NCI-H69 (cell line): ENCODE data around the gene SRMS.

Experiments used
- DNase-seq: peaks from one replicate; lab custom pipeline; 2025; lab: John Stamatoyannopoulos, UW

Gene SRMS

DNA sequence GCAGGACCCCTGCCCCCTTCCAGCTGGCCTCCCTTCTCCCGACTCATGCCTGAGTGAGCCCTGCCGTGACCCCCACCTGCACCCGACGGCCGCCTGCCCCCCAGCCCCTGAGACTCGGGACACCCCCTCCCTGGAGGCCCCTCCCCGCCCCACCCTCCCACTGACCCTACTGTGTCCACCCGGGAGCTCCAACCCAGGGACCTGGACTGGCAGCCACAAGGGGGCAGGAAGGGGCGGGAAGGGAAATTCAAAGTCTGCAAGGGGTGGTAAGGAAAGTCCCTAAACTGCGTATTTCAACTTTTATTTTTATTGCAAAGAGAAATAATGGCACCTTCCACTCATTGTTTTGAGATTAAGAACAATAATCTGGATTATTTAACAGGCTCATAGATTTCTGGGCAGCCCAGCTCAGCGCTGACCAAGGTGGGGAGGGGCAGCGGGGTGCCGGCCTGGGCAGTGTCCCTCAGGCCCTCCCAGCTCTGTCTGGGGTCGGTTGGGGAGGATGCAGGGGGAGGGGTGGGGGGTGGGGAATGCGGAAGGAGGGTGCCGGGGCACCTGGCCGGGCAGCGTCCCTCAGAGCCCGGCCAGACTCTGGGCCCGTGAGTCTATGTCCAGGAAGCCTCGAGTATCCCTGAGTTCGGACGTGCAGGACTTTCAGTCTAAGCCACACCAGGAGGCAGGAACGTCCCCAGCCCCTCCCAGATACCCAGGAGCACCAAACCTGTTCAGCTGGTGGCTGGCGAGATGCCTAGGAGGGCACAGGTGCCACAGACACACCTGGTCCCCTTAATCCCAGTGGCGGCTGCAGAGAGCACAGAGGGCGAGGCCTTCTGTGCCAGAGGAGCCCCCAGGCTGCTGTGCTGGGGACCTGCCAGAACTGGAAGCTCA lies 9.1 kb downstream of the SRMS start:
- DNase-seq, result peak; percentile 82

- peak; percentile 87 for DNase-seq
Measured at GRCh38 chr20:63537525-63538203, 9.9 kb downstream of the SRMS start.

DNA sequence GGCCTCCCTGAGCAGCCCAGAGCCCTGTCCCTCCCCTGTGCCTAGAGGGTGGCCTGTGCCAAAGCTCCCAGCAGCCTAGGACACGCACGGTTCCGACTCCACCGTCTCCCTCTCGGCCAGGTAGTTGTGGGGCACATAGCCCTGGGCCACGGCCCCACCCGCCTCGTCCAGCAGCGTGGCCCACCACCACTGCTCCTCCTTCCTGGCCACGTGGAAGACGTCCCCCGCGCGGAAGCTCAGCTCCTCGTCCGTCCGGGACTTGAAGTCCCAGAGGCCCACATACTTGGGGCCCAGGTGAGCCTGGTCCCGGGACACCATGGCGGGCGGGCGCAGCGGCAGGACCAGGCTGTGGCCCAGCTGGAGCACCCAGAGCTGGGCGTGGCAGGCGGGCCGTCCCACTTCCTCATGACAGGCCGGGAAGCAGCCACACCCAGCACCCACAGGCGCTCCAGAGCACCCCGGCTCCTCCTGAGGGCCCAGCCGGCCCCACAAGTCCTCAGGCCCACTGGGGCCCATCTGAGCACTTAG lies 10.5 kb downstream of the SRMS start, which contains the start of gene PTK6:
PTK6 (minus strand) TSS at position 380 of the 528 bp plus-strand sequence; CDS start at position 318, 62 bp downstream.
- no peak for DNase-seq

- peak; percentile 73 for DNase-seq
Measured at GRCh38 chr20:63536241-63536977, 11.1 kb downstream of the SRMS start.

DNA sequence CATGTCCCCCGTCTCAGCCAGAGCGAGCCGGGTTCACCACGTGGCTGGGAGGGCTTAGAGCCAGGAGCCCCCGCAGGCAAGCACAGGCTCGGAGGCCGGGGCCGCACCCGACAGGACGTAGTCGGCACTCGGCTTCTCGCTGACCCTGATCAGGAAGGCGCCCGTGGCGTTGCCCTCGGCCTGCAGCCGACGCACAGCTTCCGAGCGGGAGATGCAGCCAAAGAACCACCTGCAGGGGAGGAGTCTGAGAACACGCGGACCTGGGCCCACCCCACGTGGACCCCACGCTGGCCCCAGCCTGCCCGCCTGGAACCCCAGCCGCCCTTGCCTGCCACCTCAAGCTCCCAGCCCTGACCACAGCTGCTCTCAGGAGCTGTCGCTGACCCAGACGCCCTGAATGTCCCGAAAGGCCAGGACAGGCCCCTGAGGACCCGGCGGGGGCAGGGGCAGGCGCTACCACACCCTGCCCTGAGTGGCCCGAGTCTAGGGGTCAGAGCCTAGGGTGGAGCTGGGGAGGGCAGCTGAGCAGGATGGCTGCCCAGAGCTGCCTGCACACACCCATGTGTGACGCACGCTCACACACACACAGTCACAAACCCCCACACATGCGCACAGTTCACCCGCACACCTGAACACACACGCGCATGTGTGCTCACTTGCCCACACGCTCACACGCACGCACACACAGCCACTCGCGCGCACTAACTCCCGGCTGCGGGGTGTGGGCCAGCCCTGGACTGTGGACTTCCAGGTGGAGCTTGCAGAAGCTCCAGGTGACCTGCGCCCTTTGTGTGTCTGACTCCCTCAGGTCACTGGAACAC lies 12.5 kb downstream of the SRMS start:
- peak; percentile 9 for DNase-seq

DNA sequence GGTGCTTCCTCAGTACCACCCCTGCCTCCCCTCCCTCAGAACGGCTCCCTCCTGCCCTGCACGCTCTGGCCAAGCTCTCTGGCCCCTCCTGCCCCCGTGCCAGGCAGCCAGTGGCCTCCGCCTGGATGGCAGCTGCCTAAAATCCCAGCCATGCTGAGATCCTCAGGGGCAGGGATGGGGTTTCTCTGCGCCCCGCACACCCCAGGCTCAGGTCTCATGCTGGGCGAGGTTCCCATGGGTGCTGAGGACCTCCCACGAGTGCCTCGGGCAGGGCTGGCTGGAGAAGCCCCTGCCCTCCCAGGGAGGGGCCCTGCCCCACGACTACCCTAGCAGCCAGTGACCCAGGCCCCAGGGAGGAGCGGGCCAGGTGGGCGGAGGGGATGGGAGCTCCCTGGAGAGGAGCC lies 13.1 kb downstream of the SRMS start:
- DNase-seq, result no peak

DNA sequence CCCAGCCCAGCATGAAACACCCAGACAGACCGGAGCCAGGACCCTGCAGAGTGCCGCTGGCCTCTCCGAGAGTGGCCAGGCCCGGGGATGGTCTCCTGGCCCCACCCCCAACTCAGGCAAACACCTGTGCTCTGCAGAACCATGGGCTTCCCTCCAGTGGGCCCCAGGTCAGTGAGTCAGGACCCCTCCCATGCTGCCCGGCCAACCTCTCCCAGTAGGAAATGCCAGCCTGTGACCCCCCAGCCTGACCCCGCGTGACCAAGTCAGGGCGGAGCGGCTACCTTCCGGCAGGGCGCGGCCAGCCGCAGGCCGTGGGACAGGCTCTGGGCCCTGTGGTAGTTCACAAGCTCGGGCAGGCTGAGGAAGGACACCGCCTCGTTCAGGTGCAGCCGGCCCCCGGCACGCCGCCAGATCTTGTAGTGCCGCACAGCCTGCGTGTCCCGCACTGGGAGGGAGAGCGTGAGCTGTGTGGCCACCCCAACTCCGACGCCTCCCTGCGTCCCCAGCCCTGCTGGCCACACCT lies 13.6 kb downstream of the SRMS start:
- no peak for DNase-seq

DNA sequence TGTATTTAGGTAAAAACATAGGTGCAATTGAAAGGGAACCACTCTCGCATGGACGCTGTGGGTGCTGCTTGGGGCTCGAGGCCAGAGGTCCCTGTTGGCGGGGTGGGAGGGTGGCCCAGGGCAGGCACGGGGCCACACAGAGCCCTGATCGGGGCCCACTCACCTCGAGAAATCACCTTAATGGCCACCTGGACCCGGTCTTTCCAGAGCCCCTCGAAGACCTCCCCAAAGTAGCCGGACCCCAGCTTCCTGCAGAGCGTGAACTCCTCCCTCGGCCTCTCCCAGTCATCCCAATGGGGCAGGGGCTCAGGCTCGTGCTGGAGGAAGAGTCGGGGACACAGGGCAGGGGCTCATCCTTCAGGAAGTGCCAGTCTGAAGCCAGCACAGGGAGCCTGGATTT lies 14.2 kb downstream of the SRMS start:
- DNase-seq, result no peak

- no peak for DNase-seq
Measured at GRCh38 chr20:63532449-63532971, 15.0 kb downstream of the SRMS start.

DNA sequence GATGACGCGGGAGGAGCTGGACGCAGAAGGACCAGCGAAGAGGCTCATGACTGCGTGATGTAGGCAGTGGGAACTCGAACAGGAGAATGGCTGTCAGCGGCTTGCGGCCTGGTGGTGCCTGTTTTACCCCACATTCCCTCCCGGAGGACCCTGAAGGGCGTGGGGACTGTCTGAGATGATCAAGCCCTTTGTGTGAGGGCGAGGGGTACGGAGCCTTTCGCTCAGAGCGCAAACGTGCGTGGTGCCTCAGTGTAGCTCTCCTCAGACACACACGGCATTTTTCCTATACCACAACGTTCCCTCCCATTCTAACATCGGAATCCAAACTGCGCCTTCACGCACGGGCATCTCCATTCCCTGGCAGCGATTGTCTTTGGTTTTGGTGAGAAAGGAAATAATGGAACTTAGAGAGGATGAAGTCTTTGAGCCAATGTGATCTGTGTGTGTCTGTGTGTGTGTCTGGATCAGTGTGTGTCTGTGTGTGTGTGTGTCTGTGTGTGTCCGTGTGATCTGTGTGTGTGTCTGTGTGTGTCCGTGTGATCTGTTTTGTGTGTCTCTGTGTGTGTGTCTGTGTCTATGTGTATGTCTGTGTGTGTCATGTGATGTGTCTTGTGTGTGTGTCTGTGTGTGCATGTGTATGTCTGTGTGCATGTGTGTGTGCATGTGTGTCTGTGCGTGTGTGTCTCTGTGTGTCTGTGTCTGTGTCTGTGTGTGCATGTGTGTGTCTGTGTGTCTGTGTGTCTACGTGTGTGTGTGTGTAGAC lies 15.7 kb downstream of the SRMS start:
- DNase-seq, result no peak

- DNase-seq, result no peak
Measured at GRCh38 chr20:63530788-63531160, 16.8 kb downstream of the SRMS start.

DNA sequence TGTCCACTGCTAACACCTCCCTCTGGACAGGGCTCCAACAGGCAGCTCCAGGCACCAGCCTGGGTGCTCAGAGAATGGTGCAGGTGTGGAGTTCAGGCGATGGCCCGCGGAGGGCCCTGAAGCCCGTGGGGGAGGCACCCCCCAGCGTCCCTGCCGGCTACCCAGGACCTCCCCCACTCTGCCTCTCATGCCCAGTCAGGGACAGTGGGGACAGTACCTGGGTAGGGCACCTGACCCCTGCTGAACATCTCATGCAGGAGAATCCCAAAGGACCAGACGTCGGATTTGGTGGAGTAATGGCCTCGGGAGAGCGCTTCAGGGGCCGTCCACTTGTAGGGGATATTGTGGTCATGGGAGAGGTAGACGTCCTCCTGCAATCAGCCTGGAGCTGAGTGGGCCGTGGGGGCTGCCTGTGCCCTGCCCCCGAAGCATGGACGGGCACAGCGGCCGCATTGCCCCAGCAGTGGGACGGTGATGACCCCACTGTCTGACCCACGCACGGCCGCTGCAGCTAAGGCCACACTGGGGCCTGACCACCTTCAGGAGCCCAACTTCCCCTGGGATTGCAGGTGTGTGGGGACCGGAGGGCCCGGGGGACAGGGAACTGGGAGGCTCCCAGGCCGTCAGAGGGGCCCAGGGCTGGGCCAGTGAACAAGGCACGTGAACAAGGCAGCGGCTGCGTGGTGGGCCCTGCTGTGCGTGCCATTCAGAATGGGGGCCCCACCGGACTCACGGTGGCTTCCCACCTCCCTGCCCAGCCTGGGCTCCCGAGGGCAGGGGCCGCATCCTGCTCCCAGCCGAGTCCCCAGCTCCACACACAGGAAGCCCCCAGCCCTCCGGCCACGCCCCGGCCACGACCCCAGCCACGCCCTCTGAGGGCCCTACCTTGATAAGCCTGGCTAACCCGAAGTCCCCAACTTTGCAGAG lies 17.4 kb downstream of the SRMS start:
- DNase-seq, result no peak

DNA sequence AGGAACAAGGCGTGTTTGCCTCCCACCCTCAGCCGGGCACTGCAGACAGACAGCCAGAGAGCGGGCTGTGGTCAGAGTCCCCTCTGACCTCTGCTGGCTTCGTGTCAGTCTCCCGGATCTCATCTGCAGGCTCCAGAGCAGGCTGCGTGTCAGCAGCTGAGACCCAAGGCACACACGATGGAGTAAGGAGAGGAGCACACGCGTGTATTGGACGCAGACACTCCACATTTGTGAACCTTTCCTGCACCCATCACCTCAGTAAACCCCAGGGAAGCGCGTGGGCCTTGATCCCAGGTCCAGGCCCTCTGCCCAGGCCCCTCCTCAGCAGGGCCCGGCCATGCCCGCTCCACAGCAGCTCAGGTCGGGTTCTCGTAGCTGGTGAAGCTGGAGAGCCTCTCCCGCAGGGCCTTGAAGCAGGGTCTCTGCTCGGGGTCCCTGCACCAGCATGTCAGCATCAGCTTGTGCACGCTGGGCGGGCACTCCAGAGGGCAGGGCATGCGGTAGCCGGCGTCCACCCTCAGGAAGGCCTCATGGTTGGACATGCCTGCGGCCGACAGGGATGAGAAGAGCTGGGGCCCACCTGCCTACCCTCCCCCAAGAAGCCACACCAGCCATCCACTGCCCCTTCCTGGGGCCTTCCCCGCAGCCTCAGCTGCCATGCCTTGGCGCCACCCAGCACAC lies 18.2 kb downstream of the SRMS start:
- no peak for DNase-seq

DNA sequence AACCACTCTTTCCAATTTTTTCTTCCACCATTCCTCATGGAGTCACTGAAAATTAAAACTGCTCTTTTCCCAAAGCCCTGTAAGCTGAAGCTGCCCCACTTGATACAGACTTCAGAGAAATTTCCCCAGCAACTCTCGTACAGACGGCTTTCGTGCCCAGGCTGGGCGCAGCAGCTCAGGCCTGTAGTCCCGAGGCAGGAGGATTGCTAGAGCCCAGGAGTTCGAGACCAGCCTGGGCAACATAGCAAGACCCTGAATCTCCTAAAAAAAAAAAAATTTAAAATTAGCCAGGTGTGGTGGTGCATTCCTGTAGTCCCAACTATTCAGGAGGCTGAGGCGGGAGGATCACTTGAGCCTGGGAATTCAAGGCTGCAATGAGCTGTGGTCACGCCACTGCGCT lies 20.4 kb downstream of the SRMS start:
- DNase-seq, result no peak

DNA sequence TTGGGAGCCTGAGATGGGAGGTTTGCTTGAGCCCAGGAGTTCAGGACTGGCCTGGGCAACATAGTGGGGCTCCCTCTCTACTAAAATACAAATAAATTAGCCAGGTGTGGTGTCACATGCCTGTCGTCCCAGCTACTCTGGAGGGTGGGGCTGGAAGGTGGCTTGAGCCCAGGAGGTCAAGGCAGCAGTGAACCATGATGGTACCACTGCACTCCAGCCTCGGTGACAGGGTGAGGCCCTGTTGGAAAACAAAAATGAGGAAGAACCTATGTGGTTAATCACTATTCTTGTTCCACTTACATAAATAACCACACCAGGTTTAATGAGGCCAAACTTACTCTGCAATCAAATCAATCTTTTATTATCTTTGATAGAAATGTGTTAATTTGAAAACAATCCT lies 21.6 kb downstream of the SRMS start:
- no peak for DNase-seq

GRCh38 chr20:63525185-63525584 lies 22.4 kb downstream of the SRMS start:
- no peak for DNase-seq

DNA sequence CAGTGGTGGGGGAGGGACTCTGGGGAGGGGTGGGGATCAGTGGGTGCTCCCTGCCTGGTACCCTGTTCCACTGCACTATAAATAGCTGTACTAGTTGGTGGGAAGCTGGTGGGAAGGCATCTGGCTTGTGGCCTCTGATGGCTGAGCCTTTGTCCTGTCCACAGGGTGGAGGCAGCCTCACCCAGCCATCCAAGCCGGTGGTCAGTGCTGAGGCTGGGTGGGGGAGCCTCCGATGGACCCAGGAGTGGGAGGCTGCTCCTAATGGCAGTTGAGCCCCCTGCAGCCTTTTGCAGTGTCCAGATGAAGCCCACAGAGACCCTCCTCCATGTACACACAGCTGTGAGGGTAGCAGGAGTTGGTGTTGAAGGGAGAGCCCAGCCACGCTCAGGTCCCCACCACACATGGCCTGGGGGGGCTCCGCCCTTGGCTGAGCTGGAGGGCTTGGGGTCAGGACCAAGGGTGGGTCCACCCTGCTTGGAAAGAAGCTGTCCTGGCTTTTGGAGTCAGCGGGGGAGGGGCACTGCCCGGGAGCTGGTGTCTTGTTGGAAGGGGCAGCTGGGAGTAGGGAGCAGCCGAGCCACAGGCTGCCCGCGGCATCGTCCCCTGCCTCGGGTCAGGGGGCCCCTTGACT lies 24.5 kb downstream of the SRMS start:
- no peak for DNase-seq
